Brain microvascular endothelial cell (primary cell): ENCODE results near the gene TATDN3.

Experiments
- DNase-seq: peaks from one replicate; pipeline ENCODE4 v3.0.0-alpha.2; 2020
- H3K27ac ChIP-seq: fragments of 250-450 bp; sonication (Bioruptor Pico); 2 replicates; pipeline ENCODE4 v1.5.1; 2020; ENCODE audit warnings: mild to moderate bottlenecking, moderate library complexity
- H3K27me3 ChIP-seq: fragments of 250-450 bp; sonication (Bioruptor Pico); replicated peaks from 2 replicates; pipeline ENCODE4 v1.5.1; 2020; ENCODE audit warnings: mild to moderate bottlenecking
- H3K36me3 ChIP-seq: fragments of 250-450 bp; sonication (Bioruptor Pico); replicated peaks from 2 replicates; pipeline ENCODE4 v1.5.1; 2020; ENCODE audit warnings: mild to moderate bottlenecking
- H3K4me3 ChIP-seq: 2 replicates; pipeline ENCODE4 v1.5.1; 2011; ENCODE audit warnings: low read depth, mild to moderate bottlenecking, control low read depth, low read length, moderate library complexity
- in situ Hi-C: cut with HindIII; loops from 2 replicates; pipeline ENCODE4 v1.10.0; 2017; ENCODE audit warnings: low sequenced_read_pairs, low pct_ligation_motif_present
- TF ChIP-seq, protein P1 (sequence below): IDR thresholded peaks from 2 replicates; pipeline ENCODE4 v1.5.1; 2011; ENCODE audit warnings: low read depth, mild to moderate bottlenecking, moderate library complexity, low read length, control low read depth, inconsistent platforms; ENCODE audit errors: missing control alignments

TATDN3 gene

DNA sequence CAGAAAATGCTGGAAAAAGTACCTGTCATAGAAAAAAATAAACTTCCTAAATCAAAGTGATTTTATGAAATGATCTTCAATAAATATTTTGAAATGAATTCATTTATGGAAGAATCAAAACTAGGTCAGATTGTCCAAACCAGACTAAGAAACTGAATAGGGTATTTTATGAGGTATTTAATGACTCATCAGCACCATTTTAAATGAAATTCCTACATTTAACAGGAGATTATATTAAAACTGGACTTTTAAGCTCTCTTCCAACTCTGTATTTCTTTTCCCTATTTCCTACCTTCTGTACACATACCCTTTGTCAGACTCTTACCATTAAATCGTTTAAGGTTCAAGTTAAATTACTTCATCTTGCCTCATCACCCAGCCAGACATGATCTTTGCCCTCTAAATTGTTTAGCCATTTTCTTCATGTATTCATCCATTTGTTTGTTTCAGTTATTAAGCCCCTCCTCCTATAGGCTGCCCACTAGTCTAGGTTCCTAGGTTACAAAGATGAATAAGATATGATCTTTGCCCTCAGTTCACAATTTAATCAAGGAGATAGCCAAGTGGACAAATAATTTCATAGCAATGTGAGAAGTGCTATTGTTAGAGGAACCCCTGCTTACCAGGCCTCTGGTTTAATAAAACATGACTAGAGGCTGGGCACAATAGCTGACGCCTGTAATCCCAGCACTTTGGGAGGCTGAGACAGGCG is 25.0 kb downstream of the TATDN3 start:
- TF ChIP-seq, protein P1, sequence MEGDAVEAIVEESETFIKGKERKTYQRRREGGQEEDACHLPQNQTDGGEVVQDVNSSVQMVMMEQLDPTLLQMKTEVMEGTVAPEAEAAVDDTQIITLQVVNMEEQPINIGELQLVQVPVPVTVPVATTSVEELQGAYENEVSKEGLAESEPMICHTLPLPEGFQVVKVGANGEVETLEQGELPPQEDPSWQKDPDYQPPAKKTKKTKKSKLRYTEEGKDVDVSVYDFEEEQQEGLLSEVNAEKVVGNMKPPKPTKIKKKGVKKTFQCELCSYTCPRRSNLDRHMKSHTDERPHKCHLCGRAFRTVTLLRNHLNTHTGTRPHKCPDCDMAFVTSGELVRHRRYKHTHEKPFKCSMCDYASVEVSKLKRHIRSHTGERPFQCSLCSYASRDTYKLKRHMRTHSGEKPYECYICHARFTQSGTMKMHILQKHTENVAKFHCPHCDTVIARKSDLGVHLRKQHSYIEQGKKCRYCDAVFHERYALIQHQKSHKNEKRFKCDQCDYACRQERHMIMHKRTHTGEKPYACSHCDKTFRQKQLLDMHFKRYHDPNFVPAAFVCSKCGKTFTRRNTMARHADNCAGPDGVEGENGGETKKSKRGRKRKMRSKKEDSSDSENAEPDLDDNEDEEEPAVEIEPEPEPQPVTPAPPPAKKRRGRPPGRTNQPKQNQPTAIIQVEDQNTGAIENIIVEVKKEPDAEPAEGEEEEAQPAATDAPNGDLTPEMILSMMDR: no peak
- H3K36me3 ChIP-seq: no peaks in the 10 kb centered on the region
- H3K27me3 ChIP-seq: no peaks in the 10 kb centered on the region
- no peak overlapping the region for H3K4me3 ChIP-seq
- H3K27ac ChIP-seq: no peak overlapping the region
- no peak for DNase-seq
- in situ Hi-C loops: no loop called here

DNA sequence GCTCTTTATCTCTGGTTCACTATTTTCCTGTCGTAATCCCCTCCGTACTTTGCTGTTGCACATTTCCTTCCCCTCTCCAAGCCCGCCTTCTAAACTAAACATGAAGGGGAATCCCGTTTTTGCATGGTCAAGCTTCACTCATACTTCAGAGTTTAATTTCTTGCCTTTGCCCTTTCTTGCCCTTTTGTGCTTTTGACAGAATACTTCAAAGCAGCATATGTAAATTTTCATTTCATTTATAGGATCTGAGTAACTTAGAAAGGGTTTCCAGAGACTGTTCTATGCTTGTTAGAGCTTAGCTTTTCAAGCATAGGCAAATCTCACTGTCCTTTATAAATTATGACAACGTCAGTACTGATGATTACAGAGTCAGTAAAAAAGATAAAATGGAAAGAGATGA is 28.0 kb downstream of the TATDN3 start:
- Histone ChIP-seq H3K4me3 (no peak overlapping the region), H3K27me3 (no peaks in the 10 kb centered on the region), H3K36me3 (no peaks in the 10 kb centered on the region), H3K27ac (no peak overlapping the region)
- TF ChIP-seq, protein P1: no peak
- in situ Hi-C loops: no loop called here
- no peak for DNase-seq

GRCh38 chr1:212820969-212821368 is 29.3 kb downstream of the TATDN3 start:
- in situ Hi-C loops: no loop called here
- no peak overlapping the region for H3K4me3 ChIP-seq
- no peaks in the 10 kb centered on the region for H3K36me3 ChIP-seq
- TF ChIP-seq, protein P1: no peak
- H3K27ac ChIP-seq: no peak overlapping the region
- no peaks in the 10 kb centered on the region for H3K27me3 ChIP-seq
- DNase-seq: no peak

DNA sequence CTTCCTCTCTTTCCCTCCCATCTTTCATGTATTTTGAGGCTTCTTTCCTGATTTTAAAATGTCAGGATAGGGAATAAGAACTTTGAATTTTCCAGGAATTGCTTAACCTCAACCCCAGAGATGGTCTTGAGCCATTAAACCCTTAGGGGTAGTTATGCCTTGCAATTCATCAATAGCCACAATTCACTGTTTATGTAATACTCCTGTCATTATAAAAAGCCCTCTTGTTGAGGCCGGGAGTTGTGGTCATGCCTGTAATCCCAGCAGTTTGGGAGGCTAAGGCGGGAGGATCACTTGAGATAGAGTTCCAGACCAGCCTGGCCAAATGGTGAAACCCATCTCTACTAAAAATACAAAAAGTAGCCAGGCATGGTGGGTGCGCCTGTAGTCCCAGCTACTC is 31.3 kb downstream of the TATDN3 start:
- in situ Hi-C loops: no loop called here
- TF ChIP-seq, protein P1: no peak
- no peak overlapping the region for H3K27ac ChIP-seq
- H3K4me3 ChIP-seq: no peak overlapping the region
- no peaks in the 10 kb centered on the region for H3K27me3 ChIP-seq
- DNase-seq: no peak
- H3K36me3 ChIP-seq: no peaks in the 10 kb centered on the region

GRCh38 chr1:212824201-212824600 is 32.5 kb downstream of the TATDN3 start:
- DNase-seq: no peak
- no peak overlapping the region for H3K27ac ChIP-seq
- H3K36me3 ChIP-seq: no peaks in the 10 kb centered on the region
- no peak overlapping the region for H3K4me3 ChIP-seq
- in situ Hi-C loops: no loop called here
- TF ChIP-seq, protein P1: no peak
- H3K27me3 ChIP-seq: no peaks in the 10 kb centered on the region
